ENCODE results near the gene SHOC2.

The SHOC2 gene

DNA sequence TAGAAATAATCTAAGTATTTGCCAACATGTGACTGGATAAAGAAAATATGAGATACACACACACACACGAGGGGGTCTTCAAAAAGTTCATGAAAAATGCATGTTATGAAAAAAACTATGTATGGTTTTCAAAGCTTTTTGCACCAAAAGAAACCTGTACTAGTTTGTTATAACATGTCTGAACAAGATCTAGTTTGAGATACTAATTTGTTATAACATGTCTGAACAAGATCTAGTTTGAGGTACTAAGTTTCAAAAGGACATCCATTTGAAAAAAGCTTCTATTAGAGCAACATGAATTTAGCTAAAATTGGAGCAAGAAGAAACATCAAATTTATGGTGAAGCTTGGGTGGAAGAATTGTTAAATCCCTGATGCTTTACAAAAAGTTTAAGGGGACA, 137.6 kb downstream of the SHOC2 start:
- no peak overlapping the region for H2BK120ac ChIP-seq (ENCODE audit: low read depth, low read length)
- H4K8ac ChIP-seq (ENCODE audit: low read length), result no peak overlapping the region
- no peaks in the 10 kb centered on the region for H3K79me1 ChIP-seq (replicated peaks; ENCODE audit: low read length, poor library complexity, severe bottlenecking)
- no peaks in the 10 kb centered on the region for H3K4me1 ChIP-seq (ENCODE audit: control insufficient read depth, insufficient read depth, low read depth, low read length)
- no peaks in the 10 kb centered on the region for H3K36me3 ChIP-seq (ENCODE audit: control insufficient read depth in 1 of 2, insufficient read depth in 2 of 2, low read depth in 1 of 2, low read length in 2 of 2)
- H3K27me3 ChIP-seq (ENCODE audit: control insufficient read depth in 1 of 2, insufficient read depth in 1 of 2, low read length in 2 of 2), result peaks cover 0 to 5% of the 10 kb centered on the region in 2 experiments
- H2AK5ac ChIP-seq (ENCODE audit: low read length, severe bottlenecking), result no peak overlapping the region
- H3K9me3 ChIP-seq (ENCODE audit: control insufficient read depth, low read length), result peaks cover 37% of the 10 kb centered on the region
- H3K14ac ChIP-seq (ENCODE audit: low read length in 2 of 2), result no peak overlapping the region
- H3K18ac ChIP-seq (ENCODE audit: low read depth in 1 of 2, low read length in 2 of 2), result no peak overlapping the region
- H4K91ac ChIP-seq (ENCODE audit: low read length), result no peak overlapping the region
- WGBS, result no CpG with 5 or more reads among the region's 1 CpG
- no peak overlapping the region for H3K4ac ChIP-seq (ENCODE audit: low read depth in 1 of 2, low read length in 2 of 2)
- no peak overlapping the region for H3K23ac ChIP-seq (ENCODE audit: low read length in 2 of 2)
- no peak overlapping the region for H2BK5ac ChIP-seq (ENCODE audit: low read depth, low read length, poor library complexity, severe bottlenecking)
- H2BK12ac ChIP-seq (ENCODE audit: low read length in 2 of 2), result no peak overlapping the region
- H3K27ac ChIP-seq (ENCODE audit: low read length, poor library complexity, severe bottlenecking), result no peak overlapping the region
- no peak overlapping the region for H2BK15ac ChIP-seq (ENCODE audit: low read depth, poor library complexity, severe bottlenecking)
- no peak overlapping the region for H2AFZ ChIP-seq (ENCODE audit: low read depth, low read length)
- no peak for DNase-seq
- no peak overlapping the region for H3K9ac ChIP-seq (ENCODE audit: low read length)
- no peak overlapping the region for H3K4me2 ChIP-seq (ENCODE audit: low read length, poor library complexity, severe bottlenecking)
- no peak overlapping the region for H3K4me3 ChIP-seq (ENCODE audit: insufficient read depth in 1 of 2, low read depth in 1 of 2, low read length in 2 of 2)

Small RNA genes within 50 kb of the gene (small RNA-seq; reads per million reads assigned to genes)
- 70.5 reads per million, percentile 91 among the genes with 10 or more reads in this experiment for gene MIR548E (ENCODE audit: low read depth)

Data from mesenchymal stem cell (in vitro differentiated cells and primary cell).